Bone marrow (tissue), 2 donors: ENCODE measurements around the gene BAZ2A.
"Not testable (repeated sequence)": the region's sequence is repeated elsewhere in the genome, so short reads cannot be mapped to it uniquely, and the experiment has no call there.

ENCODE experiments used
- DNase-seq, 2 donors: peaks; one replicate each; lab custom pipeline; 2025; lab: John Stamatoyannopoulos, UW

Gene BAZ2A

DNA sequence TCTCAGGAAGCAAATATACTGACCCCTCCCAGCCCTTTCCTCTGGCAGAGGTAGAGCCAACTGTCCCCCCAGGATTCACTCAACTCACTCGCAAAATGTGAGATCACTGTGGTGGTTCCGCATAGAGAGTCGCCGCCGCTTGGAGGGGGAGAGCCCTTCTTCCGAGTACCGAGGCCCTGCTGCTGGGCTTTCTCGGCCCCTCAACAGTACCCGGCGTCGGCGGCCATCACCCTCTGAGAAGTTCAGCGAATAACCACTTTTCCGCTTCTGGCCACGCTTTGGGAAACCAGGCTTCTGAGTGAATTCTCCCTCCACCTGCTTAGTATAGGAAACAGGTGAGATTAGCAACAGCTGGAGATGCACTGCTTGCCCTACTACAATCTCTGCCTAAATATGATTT, 31.1 kb downstream of the BAZ2A start:
- DNase-seq, result no peak

DNA sequence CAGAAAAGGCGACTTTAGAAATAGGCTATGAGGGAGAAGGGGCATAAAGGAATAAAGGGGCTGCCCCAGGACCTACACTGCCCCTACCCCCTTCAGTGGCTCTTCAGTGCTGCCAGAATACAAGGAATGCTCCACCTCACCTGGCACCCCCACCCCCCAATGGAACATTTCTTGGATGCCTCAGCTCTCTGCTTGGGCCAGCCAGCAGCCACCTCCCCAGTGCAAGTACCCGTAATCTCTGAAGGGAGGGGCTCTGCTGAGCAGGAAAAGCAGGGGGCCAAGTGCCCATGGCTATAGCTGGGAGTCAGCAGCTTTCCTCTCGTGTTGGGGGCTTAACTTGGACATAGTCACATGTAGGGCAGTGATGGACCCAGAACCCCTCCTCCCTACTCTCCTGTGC, 33.3 kb downstream of the BAZ2A start:
- DNase-seq, result no peak

DNA sequence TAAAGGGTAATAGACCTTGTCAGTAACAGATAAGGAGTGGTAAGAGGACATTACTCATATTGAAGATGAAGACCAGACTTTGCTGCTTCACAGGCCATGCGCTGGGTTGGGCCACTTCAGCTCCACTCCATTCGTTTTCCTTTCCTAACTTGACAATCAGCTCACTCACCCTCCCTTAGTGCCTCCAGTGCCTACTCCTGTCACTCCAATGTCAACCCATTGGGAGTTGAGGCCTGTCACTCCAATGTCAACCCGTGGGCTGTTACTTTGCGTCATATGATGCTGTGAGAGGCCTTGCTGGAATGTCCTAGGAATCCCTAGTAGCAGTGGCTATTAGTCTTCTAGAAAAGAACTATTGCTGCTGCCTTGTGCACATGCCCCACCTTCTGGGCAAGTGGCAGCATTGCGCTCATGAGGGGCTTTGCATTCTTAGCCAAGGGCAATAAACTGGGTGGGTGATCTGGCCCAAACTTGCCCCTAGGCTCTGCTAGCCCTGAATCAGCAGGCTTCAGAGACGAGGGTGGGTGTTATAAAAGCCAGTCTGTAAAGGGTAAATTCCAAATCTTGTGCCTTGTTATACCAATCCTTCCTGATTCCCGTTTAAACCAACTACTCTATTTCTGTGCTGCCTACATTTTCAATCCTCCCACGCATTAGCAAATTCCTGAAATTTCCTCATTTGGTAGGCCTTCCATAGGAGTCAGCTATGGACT, 36.1 kb downstream of the BAZ2A start:
- DNase-seq, result peak; percentile 22 to 33

DNA sequence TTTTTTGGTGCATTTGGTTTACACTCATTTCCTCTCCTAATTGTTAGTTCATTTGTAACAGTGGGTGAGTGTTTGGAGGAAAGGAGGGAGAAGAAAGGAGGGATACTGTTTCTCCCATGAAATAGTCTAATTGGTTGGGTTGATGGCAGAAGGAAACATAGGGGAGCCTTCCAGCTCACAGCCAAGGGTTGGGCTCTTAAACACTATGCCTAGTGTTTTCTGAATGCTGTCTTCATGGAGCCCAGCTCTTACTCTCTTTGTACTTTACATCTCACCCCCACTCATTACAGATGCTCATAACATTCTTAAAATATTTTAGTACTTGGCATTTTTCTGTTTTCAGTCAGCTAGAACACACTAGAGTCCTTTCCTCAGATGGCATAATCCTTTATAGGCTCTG, 38.2 kb downstream of the BAZ2A start:
- DNase-seq, result no peak

DNA sequence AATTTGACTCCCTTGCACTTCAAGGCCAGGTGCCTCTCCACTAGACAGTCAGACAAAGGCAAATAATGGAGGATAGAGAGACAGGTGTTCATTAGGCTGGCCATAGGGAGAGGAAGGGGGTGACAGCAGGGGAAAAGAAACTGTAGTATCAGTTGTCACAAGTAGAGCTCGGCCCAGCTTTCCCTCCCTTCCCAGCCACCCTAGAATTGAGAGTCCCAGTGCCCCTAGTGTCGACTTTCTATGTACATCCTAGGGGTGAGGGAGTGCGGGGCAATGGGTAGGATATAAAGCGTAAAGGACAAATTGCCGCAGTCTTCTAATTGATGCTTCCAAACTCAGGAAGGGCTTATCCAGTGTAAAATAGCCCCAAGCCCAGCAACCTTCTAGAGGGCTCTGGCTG, 39.0 kb downstream of the BAZ2A start:
- DNase-seq, result no peak

DNA sequence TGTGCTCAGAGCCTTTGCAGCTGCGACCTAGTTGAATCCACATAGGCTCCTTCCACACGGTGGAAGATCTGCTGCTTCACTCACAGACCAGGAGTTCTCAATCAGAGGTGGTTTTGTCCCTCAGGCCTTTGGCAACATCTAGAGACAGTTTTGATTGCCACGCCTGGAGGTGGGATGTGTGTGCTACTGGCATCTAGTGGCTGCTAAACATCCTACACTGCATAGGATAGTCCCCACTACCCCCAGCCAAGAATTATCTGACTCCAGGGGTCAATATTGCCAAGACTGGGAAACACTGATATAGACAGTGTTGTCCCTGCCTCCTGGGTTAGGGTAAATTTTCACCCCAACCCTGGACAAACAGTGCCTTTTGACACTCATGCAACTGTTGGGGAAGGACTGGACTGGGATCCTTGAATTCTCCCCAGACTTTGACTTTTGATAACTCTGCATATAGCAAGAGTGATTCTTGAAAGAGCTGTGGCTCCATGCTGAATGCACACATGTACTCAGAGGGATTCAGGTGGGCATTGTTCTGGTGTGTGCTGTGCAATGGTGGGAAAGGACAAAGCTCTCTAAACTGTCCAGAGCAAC, 39.8 kb downstream of the BAZ2A start:
- DNase-seq, result peak in 1 of 2 donors; percentile 22

DNA sequence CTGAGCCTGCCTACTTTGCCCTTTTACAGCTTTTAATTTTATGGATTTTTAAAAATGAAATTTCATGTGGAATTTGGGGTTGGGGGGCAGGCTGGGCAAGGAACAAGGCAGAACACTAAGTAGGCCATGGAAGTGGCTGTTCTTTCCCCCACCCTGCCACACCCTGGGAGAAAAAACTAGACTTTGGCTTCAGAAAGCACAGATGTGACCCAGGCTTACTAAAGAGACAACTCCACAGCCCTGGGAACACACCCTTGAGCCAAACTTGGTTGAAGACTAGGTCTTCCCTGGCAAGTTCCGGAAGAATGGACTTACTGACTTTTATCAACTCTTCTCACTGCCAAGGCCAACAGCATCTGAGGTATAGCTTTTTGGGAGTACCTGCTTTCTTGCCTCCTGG, 40.3 kb downstream of the BAZ2A start:
- no peak for DNase-seq

DNA sequence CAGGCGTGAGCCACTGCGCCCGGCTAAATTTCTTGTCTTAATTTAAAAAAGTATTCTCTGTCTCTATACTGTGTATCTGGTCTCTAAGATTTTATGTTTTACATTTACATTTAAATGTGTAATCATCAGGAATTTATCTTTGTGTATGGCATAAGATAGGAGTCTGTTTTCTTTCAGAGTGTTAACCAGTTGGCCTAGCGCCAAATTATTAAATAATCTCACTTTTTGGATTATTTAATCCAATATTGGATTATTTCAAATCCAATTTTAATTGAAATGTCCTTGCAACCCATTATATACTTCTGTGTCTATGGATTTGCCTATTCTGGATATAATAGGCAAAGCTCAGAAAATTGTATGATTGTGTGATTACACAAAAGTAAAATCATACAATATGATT, 45.0 kb downstream of the BAZ2A start:
- DNase-seq, result no peak

DNA sequence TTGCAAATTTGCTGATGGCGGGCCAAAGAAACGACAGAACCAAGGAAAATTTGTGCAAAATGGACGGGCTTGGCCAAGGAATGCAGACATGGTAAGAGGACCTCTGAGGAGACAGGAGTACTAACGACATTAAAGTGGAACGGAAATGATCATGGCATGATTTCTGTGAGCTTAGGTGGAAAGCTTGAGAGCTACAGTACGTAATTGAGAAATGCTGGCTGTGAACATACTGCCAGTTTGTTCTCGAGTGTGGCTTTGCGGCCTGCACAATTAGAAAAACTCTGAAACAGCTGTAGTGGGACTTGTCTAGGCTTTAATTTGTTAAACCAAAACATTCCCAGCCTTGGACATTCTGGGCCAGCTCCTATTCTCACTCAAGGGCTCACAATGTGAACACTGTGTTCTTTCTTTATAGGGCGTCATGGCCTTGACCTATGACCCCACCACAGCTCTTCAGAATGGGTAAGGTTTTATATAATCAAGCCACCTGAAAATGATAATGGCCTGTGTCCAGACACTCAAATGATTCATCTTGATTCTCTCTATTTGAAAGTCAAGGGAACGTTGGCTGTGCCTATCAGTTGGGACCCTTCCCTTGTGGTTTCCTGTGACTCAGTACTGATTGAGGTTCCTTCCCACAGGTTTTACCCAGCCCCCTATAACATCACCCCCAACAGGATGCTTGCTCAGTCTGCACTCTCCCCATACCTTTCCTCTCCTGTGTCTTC, 48.5 kb downstream of the BAZ2A start:
- peak in 1 of 2 donors; percentile 39 for DNase-seq

DNA sequence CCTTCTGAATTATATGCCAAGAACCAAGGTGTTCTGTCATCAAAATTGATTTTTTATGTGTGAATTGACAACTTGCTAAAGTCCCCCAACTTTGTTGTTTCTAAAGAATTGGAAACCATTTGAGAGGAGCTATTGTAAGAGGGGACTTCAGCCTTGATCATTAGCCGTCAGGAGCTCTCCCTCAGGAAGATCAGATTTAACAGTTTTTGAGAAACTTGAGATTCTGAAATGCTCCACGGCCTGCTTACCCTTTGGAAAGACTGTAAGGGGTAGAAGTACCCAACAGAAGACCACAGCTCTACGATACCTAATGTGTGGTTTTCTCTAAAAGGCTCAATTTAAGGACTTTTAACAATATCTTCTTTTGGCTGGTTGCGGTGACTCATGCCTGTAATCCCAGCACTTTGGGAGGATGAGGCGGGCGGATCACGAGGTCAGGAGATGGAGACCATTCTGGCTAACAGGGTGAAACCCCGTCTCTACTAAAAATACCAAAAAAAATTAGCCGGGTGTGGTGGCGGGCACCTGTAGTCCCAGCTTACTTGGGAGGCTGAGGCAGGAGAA, 51.1 kb downstream of the BAZ2A start:
- DNase-seq, result no peak

DNA sequence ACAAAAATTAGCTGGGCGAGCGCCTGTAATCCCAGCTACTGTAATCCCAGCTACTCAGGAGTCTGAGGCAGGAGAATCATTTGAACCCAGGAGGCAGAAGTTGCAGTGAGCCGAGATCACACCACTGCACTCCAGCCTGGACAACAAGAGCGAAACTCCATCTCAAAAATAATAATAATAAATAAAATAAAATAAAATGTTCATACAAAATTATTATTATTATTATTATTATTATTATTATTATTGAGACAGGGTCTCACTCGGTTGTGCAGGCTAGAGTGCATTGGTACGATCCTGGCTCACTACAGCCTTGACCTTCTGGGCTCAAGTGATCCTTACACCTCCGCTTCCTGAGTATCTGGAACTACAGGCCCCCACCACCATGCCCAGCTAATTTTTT, 52.9 kb downstream of the BAZ2A start:
- DNase-seq, result not testable (repeated sequence)

DNA sequence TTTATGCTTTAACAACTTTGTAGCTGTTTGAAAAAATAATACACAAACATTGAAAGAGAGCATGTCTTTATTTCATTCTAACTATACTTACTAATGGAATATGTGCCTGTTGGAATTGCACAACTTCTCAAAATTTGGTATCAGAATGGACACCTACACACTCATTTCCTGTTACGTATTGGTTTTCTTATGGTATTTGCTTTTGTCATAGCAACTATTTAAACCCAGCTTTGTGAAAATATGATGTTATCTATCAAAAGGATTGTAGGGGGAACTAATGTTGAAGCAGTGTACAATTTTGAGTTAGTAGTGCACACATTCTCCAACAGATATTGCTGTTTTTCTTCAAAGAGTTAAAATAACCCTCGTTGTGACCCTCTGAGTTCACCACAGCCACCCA, 55.9 kb downstream of the BAZ2A start:
- DNase-seq, result peak in 1 of 2 donors; percentile 22

DNA sequence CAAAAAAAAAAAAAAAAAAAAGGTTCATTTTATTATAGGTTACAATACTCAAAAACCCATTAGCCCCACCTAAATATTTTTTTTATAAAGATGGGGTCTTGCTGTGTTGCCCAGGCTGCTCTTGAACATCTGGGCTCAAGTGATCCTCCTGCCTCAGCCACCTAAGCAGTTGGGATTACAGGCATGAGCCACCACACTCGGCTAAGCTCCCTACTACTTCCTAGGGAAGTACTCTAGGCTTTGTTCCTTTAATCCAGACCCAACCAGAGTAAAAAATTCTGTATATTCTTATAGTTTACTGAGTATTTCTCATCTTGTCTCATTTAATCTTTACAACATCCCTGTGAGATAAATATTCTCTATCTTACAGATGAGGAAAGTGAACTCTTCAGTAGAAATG, 57.8 kb downstream of the BAZ2A start:
- no peak for DNase-seq

DNA sequence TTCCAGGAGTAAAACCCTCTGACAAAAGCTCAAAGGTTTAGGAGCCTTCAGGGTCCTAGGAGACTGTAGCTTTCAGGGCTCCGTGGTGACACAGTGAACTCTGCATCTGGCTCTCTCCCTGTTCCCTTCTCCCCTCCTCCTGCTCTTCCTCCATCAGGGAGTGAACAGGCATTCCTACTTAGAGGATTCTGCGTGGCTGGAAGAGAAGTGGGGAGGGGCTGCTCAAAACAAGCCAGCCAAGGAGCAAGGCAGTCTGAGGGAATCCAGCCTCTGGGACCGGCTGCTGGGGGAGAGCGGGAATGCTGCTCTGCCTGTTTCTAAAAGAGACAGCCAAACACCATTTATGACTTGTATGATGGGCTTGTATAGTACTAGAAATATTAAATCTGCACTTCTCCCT, 59.0 kb downstream of the BAZ2A start:
- no peak for DNase-seq

DNA sequence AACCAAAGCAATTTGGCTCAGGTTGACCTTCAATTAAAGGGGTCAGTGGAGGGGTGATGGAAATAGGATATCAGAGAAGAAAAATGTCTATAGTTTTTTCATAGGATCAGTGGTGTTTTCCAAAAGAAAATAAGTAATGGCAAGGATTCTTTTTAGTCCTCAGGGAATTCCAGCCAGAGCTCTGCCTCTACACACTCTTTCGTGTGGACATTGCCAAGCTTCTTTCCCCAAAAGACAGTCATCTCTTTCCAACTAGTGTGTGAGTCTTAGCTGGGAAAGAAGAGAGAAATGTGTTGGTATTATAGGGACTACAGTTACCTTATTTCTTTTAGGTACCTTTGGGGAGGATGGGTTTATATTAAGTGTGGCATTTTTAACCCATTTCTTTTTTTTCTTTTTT, 62.0 kb downstream of the BAZ2A start:
- DNase-seq, result no peak

DNA sequence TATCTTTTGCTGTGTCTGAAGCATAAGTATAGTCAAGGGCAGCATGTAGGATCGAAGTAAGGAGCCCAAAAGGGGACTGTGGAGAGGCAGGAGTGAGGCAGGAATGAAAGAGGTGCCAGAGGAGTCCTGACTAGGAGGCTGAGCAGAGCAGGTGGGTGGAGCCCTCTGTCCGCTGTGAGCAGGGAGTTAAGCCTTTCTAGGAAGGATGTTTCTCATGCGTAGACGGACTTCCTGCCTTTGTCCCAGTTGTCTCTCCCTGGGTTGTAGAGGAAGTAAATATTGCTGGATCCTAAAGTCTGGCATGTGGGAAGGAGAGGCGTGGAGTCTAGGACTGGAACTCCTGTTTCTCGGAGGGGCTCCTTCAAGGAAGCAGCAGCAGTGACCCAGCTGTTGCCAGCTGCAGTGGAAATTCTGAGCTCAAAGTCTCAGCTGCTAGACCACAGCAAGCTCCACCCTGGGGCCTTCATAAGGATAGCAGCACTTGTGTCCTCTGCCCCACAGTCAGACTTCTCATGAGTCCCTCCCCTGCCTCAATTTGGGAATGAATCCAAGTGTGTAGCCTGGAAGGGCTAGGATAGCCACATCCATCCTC, 64.5 kb downstream of the BAZ2A start:
- DNase-seq, result peak in 1 of 2 donors; percentile 59

DNA sequence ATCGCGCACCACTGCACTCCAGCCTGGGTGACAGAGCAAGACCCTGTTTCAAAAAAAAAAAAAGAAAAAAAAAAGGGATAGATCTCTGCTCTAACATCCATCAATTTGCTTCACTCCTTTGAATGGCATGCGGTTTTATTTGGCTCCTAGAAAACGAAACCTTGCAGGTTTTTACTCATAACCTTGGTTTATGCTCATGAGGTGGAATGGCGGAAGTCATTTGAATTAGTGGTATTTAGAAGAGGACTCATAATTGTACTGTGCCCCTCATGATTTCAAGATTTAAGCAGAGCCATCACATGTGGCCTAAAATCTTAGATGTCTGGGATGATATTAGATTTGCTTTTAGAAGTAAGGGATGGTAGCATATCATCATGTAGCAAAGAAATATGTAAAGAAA, 79.1 kb downstream of the BAZ2A start:
- no peak for DNase-seq

DNA sequence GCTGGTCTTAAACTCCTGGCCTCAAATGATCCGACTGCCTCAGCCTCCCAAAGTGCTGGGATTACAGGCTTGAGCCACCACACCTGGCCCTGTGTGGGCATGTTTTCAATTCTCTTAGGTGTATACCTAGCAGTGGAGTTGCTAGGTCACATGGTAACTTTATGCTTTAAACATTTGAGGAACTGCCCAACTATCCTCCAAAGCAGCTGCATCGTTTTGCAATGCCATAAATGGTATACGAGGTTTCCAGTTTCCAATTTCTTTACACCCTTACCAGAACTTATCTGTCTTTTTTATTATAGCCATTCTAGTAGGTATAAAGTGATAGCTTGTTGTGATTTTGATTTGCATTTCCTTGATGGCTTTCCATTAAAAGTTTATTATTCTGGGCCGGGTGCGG, 83.4 kb downstream of the BAZ2A start:
- DNase-seq, result no peak
